HFF-Myc (cell line): Measurements from ENCODE around the gene RPL10.

Experiments used
- DNase-seq: peaks from one replicate; pipeline ENCODE4 v3.0.0-alpha.2; 2011; ENCODE audit warnings: low read depth; ENCODE audit errors: extremely low read depth
- H3K4me3 ChIP-seq: replicated peaks from 2 replicates; pipeline ENCODE4 v1.5.1; 2011; ENCODE audit warnings: low read depth, mild to moderate bottlenecking, control low read depth, low read length
- CTCF ChIP-seq: IDR thresholded peaks from 2 replicates; pipeline ENCODE4 v1.5.1; 2012; ENCODE audit warnings: mild to moderate bottlenecking, low read depth, low read length, control low read depth; ENCODE audit errors: missing control alignments

The RPL10 gene

GRCh38 chrX:154373340-154374306 is 24.6 kb upstream of the RPL10 start:
- H3K4me3 ChIP-seq = peak overlapping the region; percentile 54
- TF ChIP-seq CTCF = peak; percentile 59
- no peak for DNase-seq

- DNase-seq = no peak
- TF ChIP-seq CTCF = no peak
- peak within 1 kb of the TSS; percentile 54 for H3K4me3 ChIP-seq
These were observed 23.6 kb upstream of the RPL10 start, which contains the start of gene FLNA for GRCh38 chrX:154374313-154375155. FLNA (minus strand) TSS chrX:154374634; CDS start chrX:154371245, 3,389 bp downstream.

- DNase-seq = no peak
- no peak for TF ChIP-seq CTCF
- H3K4me3 ChIP-seq = peak overlapping the region; percentile 26
These were observed 23.0 kb upstream of the RPL10 start for GRCh38 chrX:154375156-154375504.

- H3K4me3 ChIP-seq = no peak overlapping the region
- TF ChIP-seq CTCF = no peak
- no peak for DNase-seq
These were observed 21.4 kb upstream of the RPL10 start for GRCh38 chrX:154376774-154377173.

- H3K4me3 ChIP-seq = peak overlapping the region; percentile 45
- DNase-seq = no peak
- TF ChIP-seq CTCF = no peak
These were observed 19.9 kb upstream of the RPL10 start for GRCh38 chrX:154378059-154378798.
